HEK293 (cell line): ENCODE measurements around the gene AHCY.
A peak's percentile ranks its signal among the peaks of the same experiment; 100 is the strongest.
"Not testable (repeated sequence)": the region's sequence is repeated elsewhere in the genome, so short reads cannot be mapped to it uniquely, and the experiment has no call there.

Source experiments
- CTCF ChIA-PET: fragments of 350-600 bp; formaldehyde crosslinking; extraction: SDS; loops from one replicate; lab custom pipeline; 2021; ENCODE audit warnings: antibody characterized with exemption; lab: Yijun Ruan, JAX
- POLR2A ChIA-PET: fragments of 300-600 bp; formaldehyde crosslinking; extraction: SDS; loops from one replicate; lab custom pipeline; 2020; ENCODE audit warnings: antibody characterized with exemption, inconsistent platforms; lab: Yijun Ruan, JAX
- H3K27ac ChIP-seq: fragments of 200-500 bp; sonication (Bioruptor generic); 2 replicates; pipeline ENCODE4 v1.5.1; 2014; ENCODE audit warnings: low read depth, low read length, control low read depth, inconsistent platforms; ENCODE audit errors: extremely low read depth
- H3K36me3 ChIP-seq, 2 experiments: fragments of 200-500 bp in 1 of 2; sonication (Bioruptor generic) in 1 of 2; 1 replicate in 1 of 2; 2 replicates in 1 of 2; pipeline ENCODE4 v1.5.1; 2014 to 2017; ENCODE audit warnings: inconsistent platforms in 2 of 2, low read length in 2 of 2; ENCODE audit not compliant: control insufficient read depth in 2 of 2, insufficient read depth in 1 of 2
- H3K4me1 ChIP-seq: fragments of 200-500 bp; sonication (Bioruptor generic); 2 replicates; pipeline ENCODE4 v1.5.1; 2014; ENCODE audit warnings: mild to moderate bottlenecking, low read length, inconsistent platforms; ENCODE audit not compliant: control insufficient read depth, insufficient read depth
- H3K4me3 ChIP-seq: 2 replicates; pipeline ENCODE4 v1.5.1; 2011; ENCODE audit warnings: low read depth, mild to moderate bottlenecking, control low read depth, low read length, moderate library complexity
- H3K9me3 ChIP-seq: fragments of 200-500 bp; sonication (Bioruptor generic); 2 replicates; pipeline ENCODE4 v1.5.1; 2014; ENCODE audit warnings: low read depth, low read length, inconsistent platforms; ENCODE audit not compliant: control insufficient read depth, insufficient read depth
- PRDM1 ChIP-seq: fragments of 450-650 bp; formaldehyde crosslinking; IDR thresholded peaks from 2 replicates; pipeline ENCODE4; 2016; ENCODE audit warnings: missing biosample characterization, missing genetic modification characterization
- PRDM10 ChIP-seq: fragments of 450-650 bp; formaldehyde crosslinking; IDR thresholded peaks from 2 replicates; pipeline ENCODE4 v1.5.1; 2016; ENCODE audit warnings: missing biosample characterization, missing genetic modification characterization
- SP7 ChIP-seq: fragments of 450-650 bp; formaldehyde crosslinking; IDR thresholded peaks from 2 replicates; pipeline ENCODE4 v1.5.1; 2016; ENCODE audit warnings: missing biosample characterization, missing genetic modification characterization
- ZBTB17 ChIP-seq: fragments of 450-650 bp; formaldehyde crosslinking; IDR thresholded peaks from 2 replicates; pipeline ENCODE4 v1.5.1; 2016; ENCODE audit warnings: missing biosample characterization, missing genetic modification characterization
- ZFP37 ChIP-seq: fragments of 450-650 bp; formaldehyde crosslinking; IDR thresholded peaks from 2 replicates; pipeline ENCODE4 v1.5.1; 2016; ENCODE audit warnings: missing biosample characterization, missing genetic modification characterization
- ZNF114 ChIP-seq: fragments of 450-650 bp; formaldehyde crosslinking; IDR thresholded peaks from 2 replicates; pipeline ENCODE4 v1.5.0; 2017; ENCODE audit warnings: missing biosample characterization, missing genetic modification characterization
- ZNF121 ChIP-seq: fragments of 450-650 bp; formaldehyde crosslinking; IDR thresholded peaks from 2 replicates; pipeline ENCODE4 v1.5.1; 2016; ENCODE audit warnings: missing biosample characterization, missing genetic modification characterization
- ZNF184 ChIP-seq: fragments of 450-650 bp; IDR thresholded peaks from 2 replicates; pipeline ENCODE4 v1.5.1; 2018; ENCODE audit warnings: missing biosample characterization, mild to moderate bottlenecking, missing genetic modification characterization
- ZNF391 ChIP-seq: fragments of 450-650 bp; formaldehyde crosslinking; IDR thresholded peaks from 2 replicates; pipeline ENCODE4 v1.5.1; 2016; ENCODE audit warnings: low read depth, missing biosample characterization, missing genetic modification characterization, borderline replicate concordance
- ZNF394 ChIP-seq: fragments of 450-650 bp; formaldehyde crosslinking; IDR thresholded peaks from 2 replicates; pipeline ENCODE4 v1.5.1; 2016; ENCODE audit warnings: missing biosample characterization, missing genetic modification characterization, mild to moderate bottlenecking, moderate library complexity, borderline replicate concordance
- ZNF510 ChIP-seq: fragments of 450-650 bp; formaldehyde crosslinking; IDR thresholded peaks from 2 replicates; pipeline ENCODE4 v1.5.1; 2018; ENCODE audit warnings: mild to moderate bottlenecking, missing genetic modification characterization, missing biosample characterization; ENCODE audit not compliant: insufficient replicate concordance
- ZNF514 ChIP-seq: fragments of 450-650 bp; formaldehyde crosslinking; IDR thresholded peaks from 2 replicates; pipeline ENCODE4 v1.5.1; 2016; ENCODE audit warnings: missing biosample characterization, missing genetic modification characterization
- ZNF555 ChIP-seq: fragments of 450-650 bp; formaldehyde crosslinking; conservative IDR thresholded peaks from 2 replicates; pipeline ENCODE4 v1.5.1; 2017; ENCODE audit warnings: missing biosample characterization, mild to moderate bottlenecking, missing genetic modification characterization, inconsistent platforms
- ZNF571 ChIP-seq: fragments of 450-650 bp; formaldehyde crosslinking; IDR thresholded peaks from 2 replicates; pipeline ENCODE4 v1.5.0; 2017; ENCODE audit warnings: missing biosample characterization, missing genetic modification characterization
- ZNF600 ChIP-seq: fragments of 450-650 bp; formaldehyde crosslinking; IDR thresholded peaks from 2 replicates; pipeline ENCODE4 v1.5.1; 2016; ENCODE audit warnings: missing biosample characterization, missing genetic modification characterization
- ZNF624 ChIP-seq: fragments of 450-650 bp; formaldehyde crosslinking; IDR thresholded peaks from 2 replicates; pipeline ENCODE4 v1.5.1; 2017; ENCODE audit warnings: missing biosample characterization, missing genetic modification characterization
- ZNF654 ChIP-seq: fragments of 450-650 bp; formaldehyde crosslinking; IDR thresholded peaks from 2 replicates; pipeline ENCODE4 v1.5.1; 2016; ENCODE audit warnings: low read depth, missing biosample characterization, missing genetic modification characterization
- ZNF76 ChIP-seq: fragments of 450-650 bp; formaldehyde crosslinking; IDR thresholded peaks from 2 replicates; pipeline ENCODE4; 2016; ENCODE audit warnings: low read depth, missing biosample characterization, missing genetic modification characterization, borderline replicate concordance
- ZXDB ChIP-seq: fragments of 450-650 bp; formaldehyde crosslinking; IDR thresholded peaks from 2 replicates; pipeline ENCODE4 v1.5.1; 2016; ENCODE audit warnings: missing biosample characterization, missing genetic modification characterization

AHCY gene

GRCh38 chr20:34345402-34345736, 42.2 kb upstream of the AHCY start:
- no peak overlapping the region for H3K27ac ChIP-seq
- H3K4me1 ChIP-seq = no peaks in the 10 kb centered on the region
- H3K4me3 ChIP-seq = no peak overlapping the region
- TF ChIP-seq ZNF510 (no peak), ZNF555 (no peak), ZNF654 (tag by site-specific recombination) (no peak), ZNF514 (tag by site-specific recombination) (no peak), SP7 (no peak), ZNF114 (tag by site-specific recombination) (no peak), ZNF624 (no peak), ZNF184 (tag by site-specific recombination) (no peak), ZNF391 (tag by site-specific recombination) (no peak)
- H3K36me3 ChIP-seq = no peaks in the 10 kb centered on the region
- ChIA-PET CTCF (interaction anchor here (0.6 to 0.7 kb wide), 2 partner anchors 8 to 9 kb away, joined by 3 read pairs; no protein-coding TSS in a partner anchor), POLR2A (no interaction called here)
- no peaks in the 10 kb centered on the region for H3K9me3 ChIP-seq

DNA sequence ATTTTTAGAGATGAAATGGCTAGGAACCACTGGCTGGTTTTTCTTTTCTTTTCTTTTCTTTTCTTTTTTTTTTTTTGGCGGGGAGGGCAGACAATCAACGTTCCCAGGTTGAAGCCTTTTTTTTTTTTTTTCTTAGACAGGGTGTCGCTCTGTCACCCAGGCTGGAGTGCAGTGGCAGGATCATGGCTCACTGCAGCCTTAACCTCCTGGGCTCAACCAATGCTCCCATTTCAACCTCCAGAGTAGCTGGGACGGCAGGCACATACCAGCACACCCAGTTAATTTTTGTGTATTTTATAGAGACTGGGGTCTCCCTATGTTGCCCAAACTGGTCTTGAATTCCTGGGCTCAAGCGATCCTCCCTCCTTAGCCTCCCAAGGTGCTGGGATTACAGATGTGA, 41.1 kb upstream of the AHCY start:
- Histone ChIP-seq H3K9me3 (no peaks in the 10 kb centered on the region), H3K4me1 (no peaks in the 10 kb centered on the region), H3K27ac (no peak overlapping the region), H3K36me3 (no peaks in the 10 kb centered on the region), H3K4me3 (no peak overlapping the region)
- TF ChIP-seq ZNF571 (tag by site-specific recombination) (no peak), SP7 (no peak), ZNF514 (tag by site-specific recombination) (no peak), ZFP37 (tag by site-specific recombination) (no peak), ZNF76 (tag by site-specific recombination) (no peak)
- ChIA-PET CTCF (no interaction called here), POLR2A (no interaction called here)

DNA sequence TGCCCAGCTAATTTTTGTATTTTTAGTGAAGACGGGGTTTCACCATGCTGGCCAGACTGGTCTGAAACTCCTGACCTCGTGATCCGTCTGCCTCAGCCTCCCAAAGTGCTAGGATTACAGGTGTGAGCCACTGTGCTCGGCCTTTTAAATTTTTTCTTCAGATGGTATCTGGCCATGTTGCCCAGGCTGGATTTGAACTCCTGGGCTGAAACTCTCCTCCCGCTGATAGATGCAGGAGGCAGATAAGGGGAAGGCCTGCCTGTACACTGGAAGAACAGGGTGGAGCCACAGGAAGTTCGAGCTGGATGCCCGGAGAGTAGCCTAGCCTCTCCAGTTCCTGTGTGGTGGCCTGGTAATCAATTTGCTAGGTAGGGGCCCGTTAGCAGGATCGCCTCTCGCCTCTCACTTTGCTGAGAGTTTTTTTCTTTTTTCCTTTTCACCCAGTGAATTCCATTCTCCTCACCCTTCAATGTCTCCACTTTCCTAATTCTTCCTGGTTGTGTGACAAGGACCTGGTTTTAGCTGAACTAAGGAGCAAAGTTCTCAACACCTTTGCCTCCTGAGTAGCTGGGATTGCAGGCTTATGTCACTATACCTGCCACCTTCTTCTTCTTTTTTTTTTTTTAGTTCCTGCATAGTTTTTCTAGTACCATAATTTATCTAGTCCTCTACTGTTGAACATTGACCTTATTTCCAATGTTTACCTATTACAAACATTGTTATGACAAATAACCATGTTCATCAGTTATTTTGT, 40.5 kb upstream of the AHCY start:
- no peak overlapping the region for H3K4me3 ChIP-seq
- ChIA-PET CTCF (no interaction called here), POLR2A (no interaction called here)

DNA sequence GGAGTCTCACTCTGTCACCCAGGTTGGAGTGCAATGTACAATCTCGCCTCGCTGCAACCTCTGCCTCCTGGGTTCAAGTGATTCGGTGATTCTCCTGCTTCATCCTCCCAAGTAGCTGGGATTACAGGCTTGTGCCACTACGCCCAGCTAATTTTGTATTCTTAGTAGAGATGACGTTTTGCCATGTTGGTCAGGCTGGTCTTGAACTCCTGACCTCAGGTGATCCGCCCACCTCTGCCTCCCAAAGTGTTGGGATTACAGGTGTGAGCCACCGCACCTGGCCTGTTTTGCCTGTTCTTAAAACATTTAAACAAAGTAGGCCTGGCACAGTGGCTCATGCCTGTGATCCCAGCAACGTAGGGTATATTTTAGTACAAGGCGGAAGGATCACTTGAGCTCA, 38.0 kb upstream of the AHCY start:
- not testable (repeated sequence) for H3K36me3 ChIP-seq
- TF ChIP-seq ZNF121 (tag by site-specific recombination) = 0 out of 2 replicates have a peak, but pooled peaks have one; percentile 39
- TF ChIP-seq, all 188 proteins: peak for 1; not testable (repeated sequence) for 187
- H3K9me3 ChIP-seq, H3K4me3 ChIP-seq, H3K27ac ChIP-seq, POLR2A ChIA-PET, H3K4me1 ChIP-seq: not testable (repeated sequence)
- CTCF ChIA-PET = interaction anchor here (0.8 kb wide), 1 partner anchor 29 kb away, joined by 3 read pairs; no protein-coding TSS in a partner anchor

More for the DNA sequence above, 40.5 kb upstream of the AHCY start:
- Histone ChIP-seq H3K9me3 (no peaks in the 10 kb centered on the region), H3K4me1 (no peaks in the 10 kb centered on the region), H3K36me3 (no peaks in the 10 kb centered on the region), H3K27ac (no peak overlapping the region)
- TF ChIP-seq ZXDB (tag by site-specific recombination) (no peak), PRDM1 (tag by site-specific recombination) (peak; percentile 57; the same call in 1 of the 2 replicates)

GRCh38 chr20:34340726-34341125, 37.6 kb upstream of the AHCY start:
- H3K4me3 ChIP-seq, POLR2A ChIA-PET, H3K36me3 ChIP-seq, H3K4me1 ChIP-seq, H3K9me3 ChIP-seq, H3K27ac ChIP-seq: not testable (repeated sequence)
- TF ChIP-seq ZBTB17 (tag by site-specific recombination) (peak; percentile 22; the same call in 1 of the 2 replicates), ZNF394 (tag by site-specific recombination) (peak; percentile 58; the same call in 1 of the 2 replicates), ZNF600 (tag by site-specific recombination) (peak; percentile 46; the same call in 1 of the 2 replicates), PRDM10 (tag by site-specific recombination) (peak; percentile 88)
- CTCF ChIA-PET = interaction anchor here (0.8 kb wide), 1 partner anchor 28 kb away, joined by 3 read pairs; no protein-coding TSS in a partner anchor
